ENCODE results near the gene PI4K2A.
"Not testable (repeated sequence)": the region's sequence is repeated elsewhere in the genome, so short reads cannot be mapped to it uniquely, and the experiment has no call there.

The PI4K2A gene

DNA sequence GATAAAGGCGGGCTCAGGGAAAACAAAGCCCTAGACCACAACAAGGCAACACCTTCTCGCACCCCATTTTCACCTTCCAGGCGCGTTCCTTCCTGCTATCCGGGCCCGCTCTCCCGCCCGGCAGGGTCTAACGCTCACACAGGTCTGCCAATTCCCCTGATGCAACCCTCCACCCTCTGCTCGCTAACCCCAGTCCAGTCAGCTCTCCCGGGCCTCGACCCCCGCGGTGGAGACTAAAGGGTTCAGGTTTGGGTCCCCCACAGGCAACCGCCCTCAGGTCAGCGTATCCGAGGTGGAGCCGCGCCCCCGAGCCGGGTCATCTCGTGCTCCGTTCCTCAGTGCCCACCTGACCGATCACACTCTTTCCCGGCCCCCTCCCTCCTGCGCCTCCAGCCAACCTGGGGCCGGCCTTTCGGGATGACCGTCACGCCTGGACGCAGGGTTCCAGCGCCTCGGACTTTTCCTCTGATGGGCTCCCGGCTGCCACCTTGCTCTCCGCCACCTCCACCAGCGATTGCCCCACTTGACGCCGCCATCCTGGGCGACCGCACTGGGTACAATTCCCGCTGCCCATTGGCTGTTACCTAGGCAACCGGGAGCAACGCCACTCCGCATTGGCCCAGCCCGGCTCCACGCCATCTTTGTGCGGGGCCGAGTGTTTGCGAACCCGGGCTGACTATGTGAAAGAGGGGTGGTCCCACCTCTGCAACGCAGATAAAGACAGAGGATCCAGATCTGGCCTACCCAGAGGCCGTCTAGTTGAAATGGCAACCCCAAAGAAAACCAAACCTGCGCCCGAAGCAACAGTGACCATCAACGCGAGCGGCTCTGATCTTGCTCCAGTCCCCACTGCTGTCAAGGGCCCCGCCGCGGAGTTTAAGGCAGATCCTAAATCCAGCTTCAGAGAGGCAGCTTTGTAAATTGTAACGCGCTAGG is 7.3 kb upstream of the PI4K2A start, which contains the start of gene MORN4:
Gene MORN4 (minus strand): TSS at position 552 of the 936 bp plus-strand sequence. CDS start 13,847 bp downstream, outside the sequence.
- no peaks in the 10 kb centered on the region for H3K27me3 ChIP-seq (replicated peaks; ENCODE audit: control insufficient read depth, insufficient read depth, low read length)
- no peaks in the 10 kb centered on the region for H3K36me3 ChIP-seq (ENCODE audit: control insufficient read depth, insufficient read depth, low read length, severe bottlenecking)
- no peaks in the 10 kb centered on the region for H3K4me1 ChIP-seq (ENCODE audit: control insufficient read depth, insufficient read depth, low read length)
- H3K9me3 ChIP-seq (ENCODE audit: control insufficient read depth, low read length): no peaks in the 10 kb centered on the region
- peak within 1 kb of the TSS; percentile 80 for H3K9ac ChIP-seq (ENCODE audit: low read length)
- DNase-seq (ENCODE audit: low read depth): peak; percentile 97
- H3K4me3 ChIP-seq (ENCODE audit: low read length): peak within 1 kb of the TSS; percentile 88

DNA sequence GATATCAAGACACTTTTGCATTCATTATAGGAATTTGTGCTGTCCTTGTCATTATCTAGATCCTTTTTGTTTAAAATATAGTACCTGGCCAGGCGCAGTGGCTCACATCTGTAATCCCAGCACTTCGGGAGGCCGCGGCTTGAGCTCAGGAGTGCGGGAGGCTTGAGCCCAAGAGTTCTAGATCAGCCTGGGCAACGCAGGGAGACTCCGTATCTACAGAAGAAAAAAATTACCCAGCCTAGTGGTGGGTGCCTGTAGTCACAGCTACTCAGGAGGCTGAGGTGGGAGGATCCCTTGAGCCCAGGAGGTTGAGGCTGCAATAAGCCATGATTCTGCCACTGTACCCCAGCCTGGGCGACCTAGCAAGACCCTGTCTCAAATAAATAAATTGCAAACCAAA is 6.5 kb upstream of the PI4K2A start:
- DNase-seq (ENCODE audit: low read depth): no peak
- H3K4me3 ChIP-seq (ENCODE audit: low read length): peak overlapping the region; percentile 88

DNA sequence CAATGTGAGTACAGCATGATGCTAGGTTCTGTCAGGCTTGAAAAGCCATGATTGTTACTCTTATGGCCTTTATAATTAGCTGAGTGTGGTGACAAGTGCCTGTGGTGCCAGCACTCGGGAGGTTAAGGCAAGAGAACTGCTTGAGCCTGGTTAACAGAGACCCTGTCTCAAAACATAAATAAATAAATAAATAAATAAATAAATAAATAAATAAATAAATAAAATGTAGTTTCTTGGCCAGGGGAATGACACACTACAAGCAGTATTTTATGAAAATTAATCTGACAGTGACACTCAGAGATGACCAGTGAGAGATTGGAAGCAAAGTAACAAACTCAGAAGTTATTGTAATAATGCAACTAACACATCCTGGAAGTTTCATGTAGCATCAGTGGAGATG is 4.9 kb upstream of the PI4K2A start:
- no peak overlapping the region for H3K4me3 ChIP-seq (ENCODE audit: low read length)
- H3K9me3 ChIP-seq (ENCODE audit: control insufficient read depth, low read length): no peaks in the 10 kb centered on the region
- H3K36me3 ChIP-seq (ENCODE audit: control insufficient read depth, insufficient read depth, low read length, severe bottlenecking): no peaks in the 10 kb centered on the region
- no peak for DNase-seq (ENCODE audit: low read depth)
- H3K27me3 ChIP-seq (replicated peaks; ENCODE audit: control insufficient read depth, insufficient read depth, low read length): no peaks in the 10 kb centered on the region
- no peak overlapping the region for H3K9ac ChIP-seq (ENCODE audit: low read length)
- no peaks in the 10 kb centered on the region for H3K4me1 ChIP-seq (ENCODE audit: control insufficient read depth, insufficient read depth, low read length)

More for the DNA sequence above, 6.5 kb upstream of the PI4K2A start:
- Histone ChIP-seq H3K27me3 (replicated peaks; ENCODE audit: control insufficient read depth, insufficient read depth, low read length) (no peaks in the 10 kb centered on the region), H3K36me3 (ENCODE audit: control insufficient read depth, insufficient read depth, low read length, severe bottlenecking) (no peaks in the 10 kb centered on the region), H3K4me1 (ENCODE audit: control insufficient read depth, insufficient read depth, low read length) (no peaks in the 10 kb centered on the region), H3K9ac (ENCODE audit: low read length) (peak overlapping the region; percentile 80), H3K9me3 (ENCODE audit: control insufficient read depth, low read length) (no peaks in the 10 kb centered on the region)

DNA sequence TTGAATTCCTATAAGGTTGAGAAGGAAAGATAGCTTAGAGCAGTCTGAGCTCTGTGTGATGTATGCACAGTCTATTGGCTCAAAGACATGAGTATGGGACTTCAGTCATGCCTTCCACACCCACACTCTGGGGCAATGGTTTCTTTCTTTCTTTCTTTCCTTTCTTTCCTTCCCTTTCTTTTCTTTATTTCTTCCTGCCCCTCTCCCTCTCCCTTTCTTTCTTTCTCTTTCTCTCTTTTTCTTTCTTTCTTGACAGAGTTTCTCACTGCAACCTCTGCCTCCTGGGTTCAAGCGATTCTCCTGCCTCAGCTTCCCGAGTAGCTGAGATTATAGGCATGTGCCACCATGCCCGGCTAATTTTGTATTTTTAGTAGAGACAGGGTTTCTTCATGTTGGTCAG is 1.4 kb upstream of the PI4K2A start:
- not testable (repeated sequence) for H3K4me3 ChIP-seq (ENCODE audit: low read length); DNase-seq (ENCODE audit: low read depth); H3K36me3 ChIP-seq (ENCODE audit: control insufficient read depth, insufficient read depth, low read length, severe bottlenecking); H3K9me3 ChIP-seq (ENCODE audit: control insufficient read depth, low read length); H3K27me3 ChIP-seq (replicated peaks; ENCODE audit: control insufficient read depth, insufficient read depth, low read length); H3K9ac ChIP-seq (ENCODE audit: low read length)
- H3K4me1 ChIP-seq (ENCODE audit: control insufficient read depth, insufficient read depth, low read length): peaks cover 17% of the 10 kb centered on the region

DNA sequence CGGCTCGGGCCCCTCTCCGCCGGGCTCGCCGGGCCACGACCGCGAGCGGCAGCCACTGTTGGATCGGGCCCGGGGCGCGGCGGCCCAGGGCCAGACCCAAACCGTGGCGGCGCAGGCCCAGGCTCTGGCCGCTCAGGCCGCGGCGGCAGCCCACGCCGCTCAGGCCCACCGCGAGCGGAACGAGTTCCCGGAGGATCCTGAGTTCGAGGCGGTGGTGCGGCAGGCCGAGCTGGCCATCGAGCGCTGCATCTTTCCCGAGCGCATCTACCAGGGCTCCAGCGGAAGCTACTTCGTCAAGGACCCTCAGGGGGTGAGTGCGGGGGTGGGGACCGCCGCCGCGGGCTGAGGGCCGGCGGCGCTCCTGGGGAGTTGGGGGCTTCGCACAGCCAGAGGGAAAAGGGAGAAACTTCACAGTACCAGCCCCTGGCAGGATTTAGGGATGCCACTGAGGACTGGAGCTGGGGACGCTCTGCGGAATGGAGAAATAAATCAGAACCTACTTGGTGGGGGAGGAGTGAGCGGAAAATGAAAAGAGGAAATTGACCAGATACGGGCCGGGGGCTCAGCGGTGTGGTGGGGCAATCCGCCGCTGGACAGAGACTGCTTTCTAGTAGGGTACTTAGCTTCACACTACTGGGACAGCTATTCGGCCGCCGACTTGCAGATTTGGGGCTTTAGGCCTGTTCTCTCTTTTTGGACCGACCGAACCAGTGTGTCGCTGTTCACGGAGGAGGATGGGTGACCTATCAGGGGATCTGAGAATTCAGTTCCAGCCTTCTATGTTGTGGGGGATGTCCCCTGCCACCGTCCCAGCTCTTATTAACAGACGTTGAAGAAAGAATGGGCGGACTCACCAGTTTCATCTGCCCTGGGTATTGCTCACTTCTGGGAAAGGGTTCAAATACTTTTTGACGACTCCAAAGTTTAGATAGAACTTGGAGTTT is 669 bp downstream of the PI4K2A start:
- H3K4me1 ChIP-seq (ENCODE audit: control insufficient read depth, insufficient read depth, low read length): peaks cover 21% of the 10 kb centered on the region
- peak overlapping the region; percentile 87 for H3K4me3 ChIP-seq (ENCODE audit: low read length)
- peak overlapping the region; percentile 94 for H3K9ac ChIP-seq (ENCODE audit: low read length)
- H3K27me3 ChIP-seq (replicated peaks; ENCODE audit: control insufficient read depth, insufficient read depth, low read length): no peaks in the 10 kb centered on the region
- DNase-seq (ENCODE audit: low read depth): peak; percentile 70
- no peaks in the 10 kb centered on the region for H3K9me3 ChIP-seq (ENCODE audit: control insufficient read depth, low read length)
- H3K36me3 ChIP-seq (ENCODE audit: control insufficient read depth, insufficient read depth, low read length, severe bottlenecking): peaks cover 19% of the 10 kb centered on the region

DNA sequence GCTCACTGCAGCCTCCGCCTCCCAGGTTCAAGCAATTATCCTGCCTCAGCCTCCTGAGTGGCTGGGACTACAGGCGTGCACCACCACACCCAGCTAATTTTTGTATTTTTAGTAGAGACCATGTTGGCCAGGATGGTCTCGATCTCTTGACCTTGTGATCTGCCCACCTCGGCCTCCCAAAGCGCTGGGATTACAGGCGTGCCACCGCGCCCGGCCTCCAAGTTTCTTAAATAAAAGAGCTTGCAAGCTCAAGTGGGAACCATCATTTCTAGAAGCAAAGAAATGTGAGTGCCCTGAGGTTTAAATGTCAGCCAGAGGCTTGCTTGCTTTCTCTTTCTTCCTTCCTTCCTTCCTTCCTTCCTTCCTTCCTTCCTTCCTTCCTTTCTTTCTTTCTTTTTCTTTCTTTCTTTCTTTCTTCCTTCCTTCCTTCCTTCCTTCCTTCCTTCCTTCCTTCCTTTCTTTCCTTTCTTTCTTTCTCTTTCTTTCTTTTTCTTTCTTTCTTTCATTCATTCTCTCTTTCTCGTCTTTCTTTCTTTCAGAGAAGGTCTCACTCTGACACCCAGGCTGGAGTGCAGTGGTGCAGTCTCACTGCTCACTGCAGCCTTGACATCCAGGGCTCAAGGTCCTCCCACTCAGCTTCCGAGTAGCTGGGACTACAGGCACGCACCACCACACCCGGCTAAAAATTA is 2.1 kb downstream of the PI4K2A start:
- not testable (repeated sequence) for H3K27me3 ChIP-seq (replicated peaks; ENCODE audit: control insufficient read depth, insufficient read depth, low read length); DNase-seq (ENCODE audit: low read depth); H3K9me3 ChIP-seq (ENCODE audit: control insufficient read depth, low read length)
- Histone ChIP-seq H3K4me1 (ENCODE audit: control insufficient read depth, insufficient read depth, low read length) (peaks cover 26% of the 10 kb centered on the region), H3K36me3 (ENCODE audit: control insufficient read depth, insufficient read depth, low read length, severe bottlenecking) (peaks cover 19% of the 10 kb centered on the region), H3K4me3 (ENCODE audit: low read length) (peak overlapping the region; percentile 87), H3K9ac (ENCODE audit: low read length) (peak overlapping the region; percentile 34)

DNA sequence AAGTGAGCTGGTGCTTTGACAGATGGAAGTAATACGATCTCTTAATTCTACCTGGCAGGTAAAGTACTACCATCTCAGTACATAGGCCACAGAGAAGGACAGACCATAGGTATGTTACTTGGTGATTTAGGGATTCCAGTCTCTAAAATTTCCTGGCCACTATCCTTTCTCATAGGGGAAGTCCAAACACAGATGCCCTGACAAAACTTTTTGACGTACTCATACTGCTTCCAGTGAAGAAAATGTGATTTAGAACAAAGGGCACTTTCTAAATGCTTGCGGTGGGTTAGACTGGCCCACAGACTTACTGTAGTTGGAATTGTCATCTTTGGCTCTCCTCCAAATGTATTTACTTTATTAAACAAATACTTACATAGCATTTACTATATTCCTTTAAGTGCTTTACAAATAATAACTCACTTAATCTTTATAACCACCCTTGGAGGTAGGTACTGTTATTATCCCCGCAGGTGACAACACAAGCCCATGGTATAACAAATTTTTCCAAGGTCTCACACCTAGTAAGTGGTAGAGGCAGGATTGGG is 3.0 kb downstream of the PI4K2A start:
- no peak for DNase-seq (ENCODE audit: low read depth)
- Histone ChIP-seq H3K4me3 (ENCODE audit: low read length) (no peak overlapping the region), H3K9ac (ENCODE audit: low read length) (no peak overlapping the region), H3K27me3 (replicated peaks; ENCODE audit: control insufficient read depth, insufficient read depth, low read length) (no peaks in the 10 kb centered on the region), H3K36me3 (ENCODE audit: control insufficient read depth, insufficient read depth, low read length, severe bottlenecking) (peaks cover 19% of the 10 kb centered on the region), H3K4me1 (ENCODE audit: control insufficient read depth, insufficient read depth, low read length) (peaks cover 34% of the 10 kb centered on the region), H3K9me3 (ENCODE audit: control insufficient read depth, low read length) (no peaks in the 10 kb centered on the region)

DNA sequence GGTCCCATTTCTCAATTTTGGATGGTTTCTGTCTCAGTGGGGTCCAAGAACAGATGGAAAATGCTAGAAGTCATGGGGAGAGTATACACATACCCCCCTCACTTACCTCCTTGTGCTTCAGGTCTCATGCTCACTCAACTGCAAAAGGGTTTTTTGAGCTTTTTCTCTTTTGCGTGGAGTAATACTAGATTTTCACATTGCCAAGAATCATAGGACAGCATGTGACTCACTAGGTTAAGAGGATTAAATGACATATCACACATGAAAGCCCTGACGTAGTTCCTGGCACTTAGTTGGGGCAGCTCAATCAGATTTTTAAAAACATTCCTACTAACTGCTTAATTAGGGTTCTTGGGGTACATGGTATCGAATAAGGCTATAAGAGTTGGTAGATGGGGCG is 4.5 kb downstream of the PI4K2A start:
- peaks cover 49% of the 10 kb centered on the region for H3K4me1 ChIP-seq (ENCODE audit: control insufficient read depth, insufficient read depth, low read length)
- DNase-seq (ENCODE audit: low read depth): no peak
- H3K4me3 ChIP-seq (ENCODE audit: low read length): no peak overlapping the region
- no peaks in the 10 kb centered on the region for H3K9me3 ChIP-seq (ENCODE audit: control insufficient read depth, low read length)
- H3K9ac ChIP-seq (ENCODE audit: low read length): no peak overlapping the region
- H3K36me3 ChIP-seq (ENCODE audit: control insufficient read depth, insufficient read depth, low read length, severe bottlenecking): peaks cover 19% of the 10 kb centered on the region
- H3K27me3 ChIP-seq (replicated peaks; ENCODE audit: control insufficient read depth, insufficient read depth, low read length): no peaks in the 10 kb centered on the region

DNA sequence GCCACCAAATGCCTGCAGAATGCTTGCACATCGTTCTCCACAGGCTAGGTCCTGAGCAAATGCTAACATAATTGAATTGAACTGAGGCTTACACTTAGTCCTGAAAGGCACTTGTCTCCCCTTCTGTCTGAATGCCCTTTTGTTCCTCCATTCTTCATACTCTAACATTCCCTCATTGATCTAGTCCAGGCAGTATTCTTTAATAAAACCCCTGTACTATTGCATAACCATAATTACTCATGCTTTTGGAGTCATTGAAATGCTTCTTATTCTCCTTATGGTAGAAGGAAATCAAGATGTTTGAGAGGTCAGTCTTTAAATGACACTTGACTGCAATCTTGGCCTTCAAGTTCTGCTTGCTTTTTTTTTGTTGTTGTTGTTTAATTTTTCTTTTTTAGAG is 7.1 kb downstream of the PI4K2A start:
- Histone ChIP-seq H3K27me3 (replicated peaks; ENCODE audit: control insufficient read depth, insufficient read depth, low read length) (no peaks in the 10 kb centered on the region), H3K9me3 (ENCODE audit: control insufficient read depth, low read length) (no peaks in the 10 kb centered on the region), H3K9ac (ENCODE audit: low read length) (no peak overlapping the region), H3K4me1 (ENCODE audit: control insufficient read depth, insufficient read depth, low read length) (peaks cover 51% of the 10 kb centered on the region), H3K4me3 (ENCODE audit: low read length) (no peak overlapping the region), H3K36me3 (ENCODE audit: control insufficient read depth, insufficient read depth, low read length, severe bottlenecking) (peaks cover 39% of the 10 kb centered on the region)
- peak; percentile 50 for DNase-seq (ENCODE audit: low read depth)

DNA sequence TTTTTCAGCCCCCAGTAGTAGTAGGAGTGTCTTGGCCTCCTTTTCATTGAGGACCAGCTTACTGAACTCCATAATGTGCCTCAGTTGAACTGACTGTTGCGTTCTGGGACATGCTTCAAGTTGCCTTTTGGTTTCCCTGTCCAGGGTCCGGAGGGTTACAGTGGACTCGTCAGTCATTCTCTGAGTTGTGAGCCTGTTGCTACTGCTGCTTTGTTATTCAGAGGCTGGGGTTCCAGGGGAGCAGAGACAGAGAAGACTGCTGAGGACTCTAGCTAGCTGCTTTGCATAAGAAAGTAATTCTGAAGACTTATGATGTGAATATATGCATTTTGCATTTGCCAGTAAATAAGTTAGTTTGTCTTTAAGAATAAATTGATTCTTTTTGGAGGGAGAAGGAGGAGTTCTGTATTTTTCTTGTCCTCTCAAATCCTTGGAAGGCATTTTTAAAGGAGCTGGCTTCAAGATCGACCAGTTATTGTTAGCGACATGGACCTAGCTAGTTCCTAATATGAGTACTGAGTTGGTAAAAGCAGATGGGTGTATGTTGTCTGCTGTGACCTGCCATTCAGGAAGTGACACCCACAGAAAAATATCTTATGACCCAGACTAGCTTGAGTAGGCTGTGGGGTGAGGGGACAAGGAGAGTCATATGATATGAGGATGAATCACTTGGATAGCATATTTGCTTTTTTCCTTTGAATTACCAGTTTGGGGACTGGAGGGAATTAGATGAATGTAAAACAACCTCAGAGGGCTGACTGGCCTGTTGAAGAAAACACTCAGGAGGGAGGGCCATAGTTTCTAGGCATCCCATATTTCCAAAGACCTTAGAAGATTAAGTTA is 8.3 kb downstream of the PI4K2A start:
- peak; percentile 73 for DNase-seq (ENCODE audit: low read depth)
- Histone ChIP-seq H3K9me3 (ENCODE audit: control insufficient read depth, low read length) (no peaks in the 10 kb centered on the region), H3K4me3 (ENCODE audit: low read length) (peak overlapping the region; percentile 62), H3K4me1 (ENCODE audit: control insufficient read depth, insufficient read depth, low read length) (peaks cover 39% of the 10 kb centered on the region), H3K9ac (ENCODE audit: low read length) (peak overlapping the region; percentile 66), H3K36me3 (ENCODE audit: control insufficient read depth, insufficient read depth, low read length, severe bottlenecking) (peaks cover 50% of the 10 kb centered on the region), H3K27me3 (replicated peaks; ENCODE audit: control insufficient read depth, insufficient read depth, low read length) (no peaks in the 10 kb centered on the region)

Measured in adipocyte (in vitro differentiated cells).